WTC11 (cell line): ENCODE data around the gene GABRR2.
"Not testable (repeated sequence)": the region's sequence is repeated elsewhere in the genome, so short reads cannot be mapped to it uniquely, and the experiment has no call there.

Source experiments
- E2F5 ChIP-seq: sonication (generic); formaldehyde crosslinking; IDR thresholded peaks from 2 replicates; pipeline ENCODE4 v1.8.1; 2022; ENCODE audit warnings: mild to moderate bottlenecking, moderate library complexity, missing genetic modification reagents
- ZNF512 ChIP-seq: sonication (generic); formaldehyde crosslinking; IDR thresholded peaks from 2 replicates; pipeline ENCODE4 v1.8.1; 2022; ENCODE audit warnings: missing genetic modification reagents, borderline replicate concordance

- TF ChIP-seq ZNF512, E2F5 (CRISPR knock-in tag): not testable (repeated sequence)
Measured at GRCh38 chr6:89233605-89234004, 81.5 kb downstream of the GABRR2 start.
